Measurements from ENCODE around the gene OR51G1. TPM values are rescaled to one million over a fixed set of nuclear protein-coding genes. Genes with fewer than 3 reads are reported as not detected.

OR51G1 gene
- total and polyA plus RNA-seq, 10 of the 15 experiments (the other 5 are each of a cell fraction or from before 2014, with no cell fraction given) = not detected

DNA sequence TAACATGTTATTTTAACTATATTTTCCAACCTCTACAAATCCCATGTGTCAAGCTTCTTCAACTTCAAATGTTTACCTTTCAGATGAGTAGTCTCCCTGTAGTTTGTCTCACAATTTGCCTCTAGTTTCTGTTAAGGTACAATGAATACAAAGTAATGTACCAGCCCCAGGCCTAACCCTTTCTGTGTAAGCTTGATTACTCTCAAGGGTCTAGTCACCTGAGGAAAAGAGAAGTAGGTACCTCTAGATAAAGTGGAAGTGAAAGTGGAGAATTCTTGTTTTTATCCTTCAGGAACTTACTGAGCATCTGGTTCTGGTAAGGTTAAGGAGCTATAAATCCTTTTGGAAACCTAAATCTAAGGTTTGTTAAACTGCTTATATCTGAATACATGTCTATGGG is 20.7 kb downstream of the OR51G1 start, which contains the start of gene OR51A7:
OR51A7 (plus strand) TSS at position 300 of the 400 bp plus-strand sequence. CDS start 3,587 bp downstream, outside the sequence.
- H3K27me3 ChIP-seq (replicated peaks in 1 of 2; ENCODE audit: control insufficient read depth in 2 of 2, insufficient read depth in 2 of 2, low read length in 1 of 2) = no peaks in the 10 kb centered on the region
- ChIA-PET POLR2A (no interaction called here), SMC1A (ENCODE audit: uncharacterized antibody, unreplicated experiment) (interaction anchor here (1.0 kb wide), 1 partner anchor 9 kb away, joined by 3 read pairs; no protein-coding TSS in a partner anchor), CTCF (no interaction called here), RAD21 (ENCODE audit: unreplicated experiment) (no interaction called here)
- no peaks in the 10 kb centered on the region for H3K79me2 ChIP-seq (ENCODE audit: control insufficient read depth, insufficient read depth, low read length)
- H4K20me1 ChIP-seq (ENCODE audit: control insufficient read depth, insufficient read depth) = no peaks in the 10 kb centered on the region
- intact Hi-C loops (cut with micrococcal nuclease; ENCODE audit: unreplicated experiment) = no loop called here
- TF ChIP-seq MEF2A (IDR thresholded peaks at IDR 0.05; ENCODE audit: insufficient read depth, low read depth, low read length) = no peak
- TF ChIP-seq BRCA1 (IDR thresholded peaks at IDR 0.05; ENCODE audit: low read depth, low read length) = no peak
- no peak for TF ChIP-seq NFYA (IDR thresholded peaks at IDR 0.05; ENCODE audit: borderline replicate concordance, low read depth, low read length)
- TF ChIP-seq PML (IDR thresholded peaks at IDR 0.05; ENCODE audit: low read length) = no peak
- no peak for TF ChIP-seq POU2F2 (IDR thresholded peaks at IDR 0.05; ENCODE audit: borderline replicate concordance, low read depth, low read length)
- no peak for TF ChIP-seq EZH2 (IDR thresholded peaks at IDR 0.05; ENCODE audit: borderline replicate concordance, control insufficient read depth, low read depth, low read length)
- no peak for TF ChIP-seq JUNB (IDR thresholded peaks at IDR 0.05)
- TF ChIP-seq, protein P1, sequence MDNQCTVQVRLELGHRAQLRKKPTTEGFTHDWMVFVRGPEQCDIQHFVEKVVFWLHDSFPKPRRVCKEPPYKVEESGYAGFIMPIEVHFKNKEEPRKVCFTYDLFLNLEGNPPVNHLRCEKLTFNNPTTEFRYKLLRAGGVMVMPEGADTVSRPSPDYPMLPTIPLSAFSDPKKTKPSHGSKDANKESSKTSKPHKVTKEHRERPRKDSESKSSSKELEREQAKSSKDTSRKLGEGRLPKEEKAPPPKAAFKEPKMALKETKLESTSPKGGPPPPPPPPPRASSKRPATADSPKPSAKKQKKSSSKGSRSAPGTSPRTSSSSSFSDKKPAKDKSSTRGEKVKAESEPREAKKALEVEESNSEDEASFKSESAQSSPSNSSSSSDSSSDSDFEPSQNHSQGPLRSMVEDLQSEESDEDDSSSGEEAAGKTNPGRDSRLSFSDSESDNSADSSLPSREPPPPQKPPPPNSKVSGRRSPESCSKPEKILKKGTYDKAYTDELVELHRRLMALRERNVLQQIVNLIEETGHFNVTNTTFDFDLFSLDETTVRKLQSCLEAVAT (IDR thresholded peaks at IDR 0.05) = no peak
- no peak for TF ChIP-seq ASH2L (IDR thresholded peaks at IDR 0.05; ENCODE audit: borderline replicate concordance, low read depth)
- TF ChIP-seq CBX5 (IDR thresholded peaks at IDR 0.05; ENCODE audit: low read depth) = no peak
- no peak for TF ChIP-seq ZNF384 (IDR thresholded peaks at IDR 0.05; ENCODE audit: borderline replicate concordance, low read depth, low read length)
- no peak for TF ChIP-seq SKIL (IDR thresholded peaks at IDR 0.05; ENCODE audit: low read depth, poor library complexity, severe bottlenecking)
- no peak within 1 kb of the TSS for H3K9ac ChIP-seq (ENCODE audit: control insufficient read depth, insufficient read depth, low read length)
- no peak within 1 kb of the TSS for H3K27ac ChIP-seq (ENCODE audit: control insufficient read depth, insufficient read depth)
- H3K4me3 ChIP-seq = no peak within 1 kb of the TSS
- no peak within 1 kb of the TSS for H2AFZ ChIP-seq (ENCODE audit: control insufficient read depth, low read depth, low read length)
- no peaks in the 10 kb centered on the region for H3K9me3 ChIP-seq (replicated peaks; ENCODE audit: control insufficient read depth, insufficient read depth, low read length)
- FAIRE-seq (no peak), DNase-seq (ENCODE audit: low read depth, low spot score) (no peak), ATAC-seq (no peak)
- no TSS peak for BruUV-seq (replicated peaks)
- in situ Hi-C loops (cut with MboI) = no loop called here
- H3K4me1 ChIP-seq (ENCODE audit: control insufficient read depth, insufficient read depth, low read length) = no peaks in the 10 kb centered on the region
- H3K36me3 ChIP-seq (ENCODE audit: control insufficient read depth in 2 of 2, insufficient read depth in 2 of 2, low read length in 1 of 2) = no peaks in the 10 kb centered on the region
- H3K4me2 ChIP-seq (ENCODE audit: control insufficient read depth, insufficient read depth) = no peak within 1 kb of the TSS

All from GM12878 (cell line).